ENCODE results near the gene AGAP1. TPM values are rescaled to one million over a fixed set of nuclear protein-coding genes. Genes with fewer than 3 reads are reported as not detected.

Gene AGAP1
- total RNA-seq, 6 experiments from 2014 or later = 8.1 to 11.2 (median 9.8) TPM

DNA sequence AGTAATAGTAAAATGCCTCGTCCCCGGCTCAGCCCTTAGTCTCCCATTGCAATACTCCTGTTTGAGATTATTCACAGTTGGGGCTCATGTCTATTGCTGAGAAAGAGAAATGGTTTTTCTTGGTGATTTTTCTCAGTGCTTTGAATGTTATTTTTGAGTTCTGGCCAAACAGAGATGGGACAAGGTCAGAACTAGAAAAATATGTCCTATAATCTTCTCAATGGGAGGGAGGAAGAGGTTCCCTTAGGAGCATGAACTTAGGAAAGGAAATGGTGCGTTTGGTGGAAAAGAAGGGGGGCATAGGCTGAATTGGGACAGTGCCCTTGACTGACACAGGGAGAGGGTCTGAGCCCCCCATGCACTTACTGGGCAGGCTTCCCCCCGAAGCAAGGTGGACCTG is 133.8 kb downstream of the AGAP1 start:
- H3K36me3 ChIP-seq = no peaks in the 10 kb centered on the region
- no peak overlapping the region for H3K4me3 ChIP-seq
- H3K27ac ChIP-seq = no peak overlapping the region
- ATAC-seq (no peak), DNase-seq (no peak)
- intact Hi-C loops (cut with DNase I) = no loop called here
- TF ChIP-seq, protein P1, sequence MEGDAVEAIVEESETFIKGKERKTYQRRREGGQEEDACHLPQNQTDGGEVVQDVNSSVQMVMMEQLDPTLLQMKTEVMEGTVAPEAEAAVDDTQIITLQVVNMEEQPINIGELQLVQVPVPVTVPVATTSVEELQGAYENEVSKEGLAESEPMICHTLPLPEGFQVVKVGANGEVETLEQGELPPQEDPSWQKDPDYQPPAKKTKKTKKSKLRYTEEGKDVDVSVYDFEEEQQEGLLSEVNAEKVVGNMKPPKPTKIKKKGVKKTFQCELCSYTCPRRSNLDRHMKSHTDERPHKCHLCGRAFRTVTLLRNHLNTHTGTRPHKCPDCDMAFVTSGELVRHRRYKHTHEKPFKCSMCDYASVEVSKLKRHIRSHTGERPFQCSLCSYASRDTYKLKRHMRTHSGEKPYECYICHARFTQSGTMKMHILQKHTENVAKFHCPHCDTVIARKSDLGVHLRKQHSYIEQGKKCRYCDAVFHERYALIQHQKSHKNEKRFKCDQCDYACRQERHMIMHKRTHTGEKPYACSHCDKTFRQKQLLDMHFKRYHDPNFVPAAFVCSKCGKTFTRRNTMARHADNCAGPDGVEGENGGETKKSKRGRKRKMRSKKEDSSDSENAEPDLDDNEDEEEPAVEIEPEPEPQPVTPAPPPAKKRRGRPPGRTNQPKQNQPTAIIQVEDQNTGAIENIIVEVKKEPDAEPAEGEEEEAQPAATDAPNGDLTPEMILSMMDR (IDR thresholded peaks at IDR 0.05) = no peak
- TF ChIP-seq POLR2A (IDR thresholded peaks at IDR 0.05) = no peak
- no peaks in the 10 kb centered on the region for H3K27me3 ChIP-seq
- 57% methylated on average over 1 of the region's 4 CpGs for WGBS (ENCODE audit: insufficient coverage, low coverage, low lambda C conversion rate, missing lambda C conversion rate)
- no peaks in the 10 kb centered on the region for H3K9me3 ChIP-seq
- H3K4me1 ChIP-seq = no peaks in the 10 kb centered on the region

DNA sequence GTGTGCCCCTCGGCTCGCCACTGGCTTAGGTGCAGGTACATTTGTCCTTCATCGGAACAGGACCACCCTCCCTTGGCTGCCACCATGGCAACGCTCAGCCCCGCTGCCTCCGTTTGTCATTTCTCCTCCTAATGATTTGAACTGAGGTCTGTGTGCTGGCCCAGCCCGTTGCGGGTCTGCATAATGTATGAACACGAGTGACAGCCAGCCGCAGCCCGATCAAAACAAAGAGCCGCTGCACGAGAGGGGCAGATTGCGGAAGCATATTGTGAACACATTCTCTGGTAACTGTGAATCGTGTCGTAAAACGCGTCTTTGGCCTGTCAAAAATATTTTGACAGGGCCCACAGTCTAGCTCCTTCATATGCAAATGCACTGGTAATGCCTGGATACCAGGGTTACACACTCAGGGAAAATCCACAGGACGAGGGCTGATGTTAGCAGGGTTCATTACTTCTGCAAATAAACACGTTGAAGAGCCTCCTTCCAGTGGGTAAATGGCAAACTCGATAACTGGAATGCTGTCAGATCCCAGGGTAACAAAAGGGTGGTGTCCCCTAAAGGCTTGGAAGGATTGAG is 137.0 kb downstream of the AGAP1 start:
- TF ChIP-seq, protein P1 (IDR thresholded peaks at IDR 0.05) = no peak
- TF ChIP-seq POLR2A (IDR thresholded peaks at IDR 0.05) = no peak
- H3K27ac ChIP-seq = no peak overlapping the region
- no peaks in the 10 kb centered on the region for H3K9me3 ChIP-seq
- DNase-seq (no peak), ATAC-seq (no peak)
- no peaks in the 10 kb centered on the region for H3K4me1 ChIP-seq
- no peaks in the 10 kb centered on the region for H3K36me3 ChIP-seq
- H3K27me3 ChIP-seq = no peaks in the 10 kb centered on the region
- 88% methylated on average over 15 of the region's 21 CpGs for WGBS (ENCODE audit: insufficient coverage, low coverage, low lambda C conversion rate, missing lambda C conversion rate)
- H3K4me3 ChIP-seq = no peak overlapping the region
- intact Hi-C loops (cut with DNase I) = no loop called here

DNA sequence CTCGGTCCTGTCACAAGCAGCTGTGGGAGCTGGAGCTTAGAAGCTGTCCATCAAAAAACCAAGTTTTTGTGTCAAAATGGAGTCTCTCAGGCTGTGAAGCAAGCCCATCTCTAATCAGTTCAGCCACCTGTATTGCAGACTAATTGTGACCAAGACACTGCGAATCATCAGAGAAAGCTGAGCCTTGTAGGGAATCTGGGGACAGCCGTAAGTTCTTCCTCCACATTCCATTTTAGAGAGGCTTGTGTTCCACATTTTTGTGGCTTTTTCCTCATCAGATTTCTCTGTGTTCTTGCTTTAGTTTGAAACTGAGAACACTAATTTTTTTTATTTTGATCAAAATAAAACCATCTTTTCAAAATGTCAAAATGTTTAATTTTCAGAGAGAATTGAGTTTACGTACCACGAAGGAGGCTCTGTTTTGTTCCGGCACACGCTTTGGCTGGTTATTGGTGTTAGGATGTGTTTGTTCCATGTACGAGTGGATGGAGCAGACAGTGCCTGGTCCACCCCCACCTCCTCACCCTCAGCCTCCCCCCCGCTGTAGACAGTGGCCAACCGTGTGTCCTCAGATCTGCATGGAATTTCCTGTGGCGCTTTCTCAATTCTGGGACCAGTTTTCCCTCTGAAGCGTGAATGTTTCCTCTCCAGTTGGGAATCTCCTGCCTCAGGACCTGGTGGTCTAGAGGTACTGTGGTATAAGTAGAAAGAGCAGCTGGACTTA is 140.8 kb downstream of the AGAP1 start:
- intact Hi-C loops (cut with DNase I) = no loop called here
- 81% methylated on average over 7 of the region's 12 CpGs for WGBS (ENCODE audit: insufficient coverage, low coverage, low lambda C conversion rate, missing lambda C conversion rate)
- DNase-seq (no peak), ATAC-seq (no peak)
- H3K27me3 ChIP-seq = no peaks in the 10 kb centered on the region
- H3K4me1 ChIP-seq = no peaks in the 10 kb centered on the region
- H3K27ac ChIP-seq = no peak overlapping the region
- no peaks in the 10 kb centered on the region for H3K9me3 ChIP-seq
- H3K36me3 ChIP-seq = no peaks in the 10 kb centered on the region
- TF ChIP-seq POLR2A (IDR thresholded peaks at IDR 0.05) = no peak
- TF ChIP-seq, protein P1 (IDR thresholded peaks at IDR 0.05) = no peak
- H3K4me3 ChIP-seq = no peak overlapping the region

DNA sequence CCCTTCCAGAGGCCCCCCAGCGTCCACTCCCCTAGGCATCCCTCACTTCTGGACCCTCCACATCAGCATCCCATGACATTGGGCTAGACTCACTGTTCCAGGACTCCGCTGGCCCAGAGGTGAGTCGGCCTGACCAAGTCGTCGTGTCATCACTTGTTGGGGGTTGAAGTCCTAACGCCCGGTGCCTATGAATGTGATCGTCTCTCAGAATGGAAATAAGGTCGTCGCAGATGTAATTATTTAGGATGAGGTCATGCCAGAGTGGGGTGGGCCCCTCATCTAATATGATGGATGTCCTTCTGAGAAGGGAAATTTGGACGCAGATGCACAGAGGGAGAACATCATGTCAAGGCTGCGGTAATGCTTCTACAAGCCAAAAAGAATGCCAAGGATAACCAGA is 142.7 kb downstream of the AGAP1 start:
- no peak for DNase-seq
- Histone ChIP-seq H3K27ac (no peak overlapping the region), H3K9me3 (no peaks in the 10 kb centered on the region), H3K4me1 (no peaks in the 10 kb centered on the region), H3K36me3 (no peaks in the 10 kb centered on the region), H3K27me3 (no peaks in the 10 kb centered on the region), H3K4me3 (no peak overlapping the region)
- ATAC-seq = no peak
- 97% methylated on average over 9 of the region's 12 CpGs for WGBS (ENCODE audit: insufficient coverage, low coverage, low lambda C conversion rate, missing lambda C conversion rate)
- no peak for TF ChIP-seq POLR2A (IDR thresholded peaks at IDR 0.05)
- TF ChIP-seq, protein P1 (IDR thresholded peaks at IDR 0.05) = no peak
- intact Hi-C loops (cut with DNase I) = no loop called here

Measured in right lobe of liver (tissue), 6 donors.